Effector CD4-positive, alpha-beta T cell (primary cell): ENCODE results near the gene PCDHGA4. TPM values are rescaled to one million over a fixed set of nuclear protein-coding genes. Genes with fewer than 3 reads are reported as not detected.
"Not testable (repeated sequence)": the region's sequence is repeated elsewhere in the genome, so short reads cannot be mapped to it uniquely, and the experiment has no call there.

ENCODE experiments used
- DNase-seq: peaks from one replicate; pipeline ENCODE4 v3.0.0-alpha.2; 2020
- total RNA-seq: gene quantifications from one replicate; lab custom pipeline; 2026; lab: John Stamatoyannopoulos, UW

The PCDHGA4 gene
- total RNA-seq = not detected

DNA sequence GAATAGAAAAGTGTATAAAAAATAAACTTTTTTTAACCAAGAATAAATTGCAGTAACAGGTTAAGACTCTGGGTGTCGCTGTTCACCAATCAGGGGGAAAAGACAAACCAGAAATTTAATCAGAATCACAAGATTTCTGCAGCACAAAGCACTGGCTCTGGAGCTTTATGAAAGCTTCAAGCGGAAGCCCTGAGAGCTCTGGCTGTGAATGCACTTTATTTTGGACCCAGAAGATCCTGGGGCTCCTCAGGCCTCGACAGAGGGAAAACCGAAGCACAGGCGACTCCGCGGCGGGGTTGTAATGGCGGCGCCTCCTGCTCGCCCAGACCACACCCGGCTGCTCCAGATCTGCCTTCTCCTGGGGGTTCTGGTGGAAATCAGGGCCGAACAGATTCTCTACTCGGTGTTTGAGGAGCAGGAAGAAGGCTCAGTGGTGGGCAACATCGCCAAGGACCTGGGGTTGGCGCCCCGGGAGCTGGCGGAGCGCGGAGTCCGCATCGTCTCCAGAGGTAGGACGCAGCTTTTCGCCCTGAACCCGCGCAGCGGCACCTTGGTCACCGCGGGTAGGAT lies at the start of gene PCDHGA4:
Gene PCDHGA4, plus strand, starts transcription at position 122 of the 570 bp plus-strand sequence. Its CDS starts 87 bp downstream, at position 209.
- DNase-seq = no peak

DNA sequence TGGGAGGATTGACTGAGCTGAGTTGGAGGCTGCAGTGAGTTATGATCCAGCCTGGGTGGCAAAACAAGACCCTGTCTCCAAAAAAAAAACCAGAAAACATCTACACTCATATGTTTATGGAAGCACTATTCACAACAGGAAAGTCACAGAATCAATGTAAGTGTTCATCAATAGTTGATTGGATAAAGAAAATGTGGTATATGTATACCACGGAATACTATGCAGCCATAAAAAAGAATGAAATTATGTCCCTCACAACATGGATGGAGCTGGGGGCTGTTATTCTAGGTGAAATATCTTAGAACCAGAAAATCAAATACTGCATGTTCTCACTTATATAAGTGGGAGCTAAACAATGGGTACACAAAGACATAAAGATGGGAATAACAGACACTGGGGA lies 48.2 kb upstream of the PCDHGA4 start:
- no peak for DNase-seq

DNA sequence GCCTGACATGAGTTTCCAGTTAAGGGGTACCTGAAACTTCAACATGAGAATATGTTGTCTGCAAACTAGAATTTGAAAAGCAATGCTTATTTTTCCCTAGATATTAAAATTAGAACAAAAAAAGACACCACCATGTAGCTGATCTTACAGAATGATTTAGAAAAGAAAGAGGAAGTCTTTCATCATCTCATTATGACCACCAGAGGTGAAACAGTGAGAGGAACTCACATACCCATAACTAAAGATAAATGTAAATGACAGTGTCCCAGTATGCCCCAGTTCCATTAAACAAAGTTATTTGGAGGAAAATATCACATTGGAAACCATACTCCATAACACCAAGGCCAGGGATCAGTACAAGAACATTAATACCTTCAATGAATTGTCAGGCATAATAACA lies 41.1 kb upstream of the PCDHGA4 start:
- DNase-seq = no peak

DNA sequence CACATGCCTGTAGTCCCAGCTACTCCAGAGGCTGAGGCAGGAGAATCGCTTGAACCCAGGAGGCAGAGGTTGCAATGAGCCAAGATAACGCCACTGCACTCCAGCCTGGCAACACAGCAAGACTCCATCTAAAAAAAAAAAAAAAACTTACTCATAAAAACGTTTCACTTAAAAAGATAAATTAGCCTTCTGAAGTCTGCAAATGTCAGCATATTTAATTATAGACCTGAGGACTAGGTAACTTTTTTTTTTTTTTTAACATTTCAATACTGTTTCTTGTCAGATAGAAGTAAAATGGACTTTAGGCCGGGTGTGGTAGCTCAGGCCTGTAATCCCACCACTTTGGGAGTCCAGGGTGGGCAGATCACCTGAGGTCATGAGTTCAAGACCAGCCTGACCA lies 37.9 kb upstream of the PCDHGA4 start:
- not testable (repeated sequence) for DNase-seq

DNA sequence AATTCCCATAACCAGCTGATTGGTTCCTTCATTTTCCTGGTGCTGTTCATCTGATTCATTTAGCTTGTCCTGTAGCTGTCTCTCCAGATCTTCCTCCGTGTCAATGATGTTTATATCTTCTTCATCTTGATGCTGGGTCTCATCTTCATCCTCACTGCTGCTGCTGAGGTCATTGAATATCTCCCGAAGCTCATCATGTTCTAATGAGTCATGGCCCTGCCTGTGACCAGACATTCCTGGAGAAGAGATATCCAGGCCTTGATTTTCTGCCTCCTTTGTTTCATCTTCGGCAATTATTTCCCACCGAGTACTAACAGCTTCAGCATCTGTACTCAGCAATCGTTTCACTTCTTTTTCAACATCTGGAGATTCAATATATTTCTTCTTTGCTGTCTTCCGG lies 35.6 kb upstream of the PCDHGA4 start:
- no peak for DNase-seq

DNA sequence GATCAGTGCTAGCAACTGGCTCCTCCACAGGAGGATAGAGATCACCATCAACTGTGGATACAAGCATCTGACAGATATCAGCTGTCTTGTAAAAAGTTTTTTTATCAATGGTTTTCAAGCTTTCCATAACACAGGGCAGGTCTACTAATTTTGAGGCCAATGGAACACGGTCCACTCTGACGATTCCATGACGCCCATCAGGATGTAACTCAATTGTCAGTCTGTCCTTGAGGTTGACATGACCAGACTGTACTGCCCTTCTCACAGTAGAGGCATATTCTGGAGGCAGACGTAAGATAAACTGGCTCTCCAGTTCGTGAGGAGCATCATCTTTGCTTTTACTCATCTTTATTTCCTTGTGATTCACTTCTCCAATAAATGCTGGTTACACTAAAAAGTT lies 35.1 kb upstream of the PCDHGA4 start:
- DNase-seq = no peak

DNA sequence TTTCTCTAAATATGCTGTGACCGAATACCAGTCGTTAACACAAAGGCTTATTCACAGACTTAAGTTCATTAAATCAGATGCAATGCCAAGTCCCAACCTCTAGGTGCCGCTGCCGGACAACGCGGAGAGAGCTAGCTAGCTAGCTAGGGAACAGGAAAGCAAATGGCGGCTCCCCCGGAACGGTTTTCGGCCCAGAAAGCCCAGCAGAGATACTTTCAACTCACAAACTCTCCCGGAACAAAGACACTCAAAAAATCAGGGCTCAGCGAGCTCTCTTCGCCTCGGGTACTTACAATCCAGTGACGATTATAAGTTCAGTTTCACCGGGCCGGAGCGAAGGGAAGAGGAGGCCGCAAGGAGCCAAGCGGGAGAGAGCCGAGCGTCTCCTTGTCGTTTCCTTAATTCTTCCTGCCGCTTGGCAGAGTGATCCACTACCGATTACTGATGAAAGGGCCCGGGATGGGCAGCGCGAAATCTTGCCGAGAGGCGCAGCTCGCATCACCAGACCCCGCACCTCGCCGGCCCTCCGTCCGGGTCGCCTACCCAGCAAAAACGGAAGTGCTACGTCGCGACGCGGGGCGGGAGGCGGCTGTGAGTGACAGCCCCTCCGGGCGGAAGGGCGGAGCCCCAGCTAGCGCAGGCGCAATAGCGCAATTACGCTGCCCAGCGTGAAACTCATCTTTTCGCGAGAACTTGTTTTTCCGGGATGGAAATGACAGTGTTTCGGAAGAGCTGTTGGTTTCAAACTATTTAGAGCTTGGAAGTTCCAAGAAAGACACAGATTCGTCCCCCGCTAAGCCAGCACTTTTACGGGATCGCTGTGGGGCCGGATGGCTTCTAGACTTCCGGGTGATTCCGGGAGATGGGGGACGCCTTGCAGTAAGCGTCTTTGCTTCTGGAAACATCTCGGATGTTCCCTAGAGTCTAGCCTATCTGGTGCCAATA lies 34.3 kb upstream of the PCDHGA4 start, which contains the start of gene TAF7:
Gene TAF7, minus strand, starts transcription at position 560 of the 945 bp plus-strand sequence. CDS start 740 bp downstream, outside the sequence.
- peak; percentile 86 for DNase-seq

DNA sequence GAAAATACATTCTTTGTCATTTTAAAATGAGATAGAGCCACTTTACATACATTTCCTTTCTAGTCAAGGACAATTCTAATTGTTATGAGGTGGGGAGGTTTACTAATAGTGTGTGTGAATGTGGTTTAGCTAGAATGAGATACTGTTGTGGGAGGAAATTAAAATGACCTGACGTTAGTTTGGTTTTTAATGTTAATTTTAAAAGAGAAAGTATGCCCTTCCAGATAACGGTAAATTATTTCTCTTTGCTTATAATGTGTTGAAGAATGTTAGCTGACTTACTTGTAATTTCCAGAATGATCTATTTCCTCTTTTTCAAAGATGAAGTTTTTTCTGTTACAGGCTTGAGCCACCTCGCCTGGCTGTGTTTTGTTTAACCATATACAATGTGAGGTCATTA lies 32.6 kb upstream of the PCDHGA4 start:
- no peak for DNase-seq

DNA sequence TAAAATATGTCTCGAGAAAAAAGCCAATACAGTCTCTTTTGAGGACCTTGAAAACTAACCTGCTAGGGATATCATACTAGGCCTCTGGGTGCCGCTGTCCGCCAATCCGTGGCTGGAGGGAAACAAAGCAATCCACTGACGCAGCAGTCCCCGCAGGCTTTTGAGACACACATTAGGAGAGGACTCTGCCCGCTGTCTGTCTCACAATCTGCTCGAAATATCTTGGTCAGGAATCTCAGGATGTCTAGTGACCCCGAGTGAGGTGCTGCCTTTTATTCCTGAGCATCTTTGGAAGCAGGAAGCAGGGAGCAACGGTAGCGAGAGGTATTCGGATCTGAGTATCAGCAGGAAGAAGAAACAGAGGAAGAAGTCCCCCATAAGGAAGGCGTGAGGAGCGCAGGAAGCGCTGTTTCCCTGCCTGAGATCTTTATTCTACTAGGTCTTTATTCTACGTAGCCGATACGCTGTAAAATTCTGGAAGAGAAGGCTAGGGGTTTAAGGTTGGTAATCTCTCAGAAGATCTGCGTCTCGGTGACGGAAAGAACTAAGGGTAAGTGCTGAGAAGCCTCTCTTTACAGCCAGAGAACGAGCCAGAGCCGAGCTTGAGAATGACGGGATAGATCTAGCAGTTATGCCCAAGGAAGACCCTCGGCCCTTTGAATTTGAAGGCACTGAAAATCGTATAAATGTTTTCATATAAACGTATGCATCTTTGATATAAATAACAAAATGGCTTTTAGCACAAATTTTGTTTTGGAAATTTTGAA lies 28.6 kb upstream of the PCDHGA4 start:
- DNase-seq = peak; percentile 61

DNA sequence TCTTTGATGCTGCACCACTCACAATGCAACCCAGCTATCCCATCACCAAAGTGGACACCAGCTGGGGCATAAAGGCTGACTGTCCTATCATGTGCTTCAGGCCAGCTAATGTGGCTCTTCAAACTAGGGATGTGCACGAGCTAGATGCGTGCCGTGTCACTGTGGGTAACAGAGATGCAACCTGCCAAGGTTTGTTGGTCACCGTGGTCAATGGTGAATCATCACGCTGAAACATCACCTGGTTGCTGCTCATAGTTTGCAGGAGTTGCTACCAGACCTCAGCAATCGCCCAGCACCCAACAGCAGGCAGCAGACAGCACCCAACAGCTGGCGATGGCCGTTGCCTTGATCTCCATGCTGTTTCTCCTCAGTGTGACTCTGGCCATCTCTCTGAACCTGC lies 26.6 kb upstream of the PCDHGA4 start:
- DNase-seq = no peak

DNA sequence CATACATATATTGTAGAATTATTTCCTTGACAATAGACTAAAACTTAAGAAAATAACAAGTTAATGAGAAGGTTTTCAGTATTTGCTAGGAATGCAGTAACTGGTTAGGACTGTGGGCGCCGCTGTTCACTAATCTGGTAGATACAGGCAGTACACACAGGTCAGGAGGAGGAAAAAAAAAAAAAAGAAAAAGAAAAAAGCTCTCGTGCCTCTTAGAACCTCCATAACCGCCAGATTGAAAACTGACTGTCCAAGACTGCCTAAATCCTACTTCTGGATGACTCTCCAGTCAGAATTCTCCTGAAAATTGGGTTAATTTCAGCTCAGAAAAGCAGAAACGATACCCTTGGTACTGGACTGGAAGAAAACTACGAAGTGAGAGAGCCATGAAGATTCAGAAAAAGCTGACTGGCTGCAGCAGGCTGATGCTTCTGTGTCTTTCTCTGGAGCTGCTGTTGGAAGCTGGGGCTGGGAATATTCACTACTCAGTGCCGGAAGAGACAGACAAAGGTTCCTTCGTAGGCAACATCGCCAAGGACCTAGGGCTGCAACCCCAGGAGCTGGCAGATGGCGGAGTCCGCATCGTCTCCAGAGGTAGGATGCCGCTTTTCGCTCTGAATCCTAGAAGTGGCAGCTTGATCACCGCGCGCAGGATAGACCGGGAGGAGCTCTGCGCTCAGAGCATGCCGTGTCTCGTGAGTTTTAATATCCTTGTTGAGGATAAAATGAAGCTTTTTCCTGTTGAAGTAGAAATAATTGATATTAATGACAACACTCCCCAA lies 24.3 kb upstream of the PCDHGA4 start, which contains the start of gene PCDHGA1:
Gene PCDHGA1, plus strand, starts transcription at position 216 of the 782 bp plus-strand sequence.
- no peak for DNase-seq

DNA sequence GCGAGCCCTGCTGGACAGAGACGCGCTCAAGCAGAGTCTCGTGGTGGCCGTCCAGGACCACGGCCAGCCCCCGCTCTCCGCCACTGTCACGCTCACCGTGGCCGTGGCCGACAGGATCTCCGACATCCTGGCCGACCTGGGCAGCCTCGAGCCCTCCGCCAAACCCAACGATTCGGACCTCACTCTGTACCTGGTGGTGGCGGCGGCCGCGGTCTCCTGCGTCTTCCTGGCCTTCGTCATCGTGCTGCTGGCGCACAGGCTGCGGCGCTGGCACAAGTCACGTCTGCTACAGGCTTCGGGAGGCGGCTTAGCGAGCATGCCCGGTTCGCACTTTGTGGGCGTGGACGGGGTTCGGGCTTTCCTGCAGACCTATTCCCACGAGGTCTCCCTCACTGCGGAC lies 22.2 kb upstream of the PCDHGA4 start:
- DNase-seq = not testable (repeated sequence)

DNA sequence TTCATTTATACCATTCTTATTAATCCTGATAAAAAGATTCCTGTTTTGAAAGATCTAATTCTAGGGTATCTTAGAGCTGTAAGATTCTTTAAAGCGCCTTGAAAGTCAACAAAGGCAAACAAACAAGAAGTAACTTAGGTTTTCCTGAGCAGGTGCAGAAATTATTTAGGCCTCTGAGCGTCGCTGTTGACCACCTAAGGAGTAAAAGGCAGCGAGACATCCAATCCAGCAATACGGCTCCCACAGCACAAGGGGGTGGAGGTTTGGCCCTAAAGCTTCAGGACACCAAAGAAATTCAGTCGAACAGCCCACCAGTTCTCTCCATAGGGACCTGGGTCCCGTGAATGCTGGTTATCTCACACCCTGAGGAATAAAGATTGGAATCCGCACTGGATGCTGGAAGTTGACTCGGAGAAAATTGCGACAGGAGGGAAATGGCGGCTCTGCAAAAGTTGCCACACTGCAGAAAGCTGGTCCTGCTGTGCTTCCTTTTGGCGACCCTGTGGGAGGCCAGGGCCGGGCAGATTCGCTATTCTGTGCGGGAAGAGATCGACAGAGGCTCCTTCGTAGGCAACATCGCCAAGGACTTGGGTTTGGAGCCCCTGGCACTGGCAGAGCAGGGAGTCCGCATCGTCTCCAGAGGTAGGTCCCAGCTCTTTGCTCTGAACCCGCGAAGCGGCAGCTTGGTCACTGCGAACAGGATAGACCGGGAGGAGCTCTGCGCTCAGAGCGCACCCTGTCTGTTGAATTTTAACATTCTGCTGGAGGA lies 16.1 kb upstream of the PCDHGA4 start, which contains the start of gene PCDHGA2:
Gene PCDHGA2, plus strand, starts transcription at position 223 of the 769 bp plus-strand sequence.
- DNase-seq = no peak

DNA sequence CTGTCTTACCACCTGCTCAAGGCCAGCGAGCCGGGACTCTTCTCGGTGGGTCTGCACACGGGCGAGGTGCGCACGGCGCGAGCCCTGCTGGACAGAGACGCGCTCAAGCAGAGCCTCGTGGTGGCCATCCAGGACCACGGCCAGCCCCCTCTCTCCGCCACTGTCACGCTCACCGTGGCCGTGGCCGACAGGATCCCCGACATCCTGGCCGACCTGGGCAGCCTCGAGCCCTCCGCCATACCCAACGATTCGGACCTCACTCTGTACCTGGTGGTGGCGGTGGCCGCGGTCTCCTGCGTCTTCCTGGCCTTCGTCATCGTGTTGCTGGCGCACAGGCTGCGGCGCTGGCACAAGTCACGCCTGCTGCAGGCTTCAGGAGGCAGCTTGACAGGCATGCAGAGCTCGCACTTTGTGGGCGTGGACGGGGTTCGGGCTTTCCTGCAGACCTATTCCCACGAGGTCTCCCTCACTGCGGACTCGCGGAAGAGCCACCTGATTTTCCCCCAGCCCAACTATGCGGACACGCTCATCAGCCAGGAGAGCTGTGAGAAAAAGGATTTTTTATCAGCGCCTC lies 14.0 kb upstream of the PCDHGA4 start:
- not testable (repeated sequence) for DNase-seq

DNA sequence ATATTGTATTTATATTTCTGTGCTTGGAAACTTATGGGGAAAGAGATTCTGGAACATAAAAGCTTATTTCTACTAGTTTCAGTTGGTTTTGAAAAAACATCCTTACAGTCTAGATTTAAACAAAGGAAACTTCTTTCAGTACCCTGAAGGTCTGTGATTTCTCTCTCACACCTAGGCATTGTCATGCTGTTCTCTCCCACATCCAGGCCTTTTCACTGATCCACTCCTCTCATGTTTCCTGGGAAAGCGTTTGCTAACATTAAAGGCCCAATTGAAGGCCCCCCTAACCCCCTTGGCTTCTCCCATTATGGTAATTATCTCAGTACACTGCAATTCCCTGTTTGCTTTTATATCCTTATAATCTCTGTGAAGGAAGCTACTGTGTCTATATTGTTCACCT lies 12.0 kb upstream of the PCDHGA4 start:
- no peak for DNase-seq

DNA sequence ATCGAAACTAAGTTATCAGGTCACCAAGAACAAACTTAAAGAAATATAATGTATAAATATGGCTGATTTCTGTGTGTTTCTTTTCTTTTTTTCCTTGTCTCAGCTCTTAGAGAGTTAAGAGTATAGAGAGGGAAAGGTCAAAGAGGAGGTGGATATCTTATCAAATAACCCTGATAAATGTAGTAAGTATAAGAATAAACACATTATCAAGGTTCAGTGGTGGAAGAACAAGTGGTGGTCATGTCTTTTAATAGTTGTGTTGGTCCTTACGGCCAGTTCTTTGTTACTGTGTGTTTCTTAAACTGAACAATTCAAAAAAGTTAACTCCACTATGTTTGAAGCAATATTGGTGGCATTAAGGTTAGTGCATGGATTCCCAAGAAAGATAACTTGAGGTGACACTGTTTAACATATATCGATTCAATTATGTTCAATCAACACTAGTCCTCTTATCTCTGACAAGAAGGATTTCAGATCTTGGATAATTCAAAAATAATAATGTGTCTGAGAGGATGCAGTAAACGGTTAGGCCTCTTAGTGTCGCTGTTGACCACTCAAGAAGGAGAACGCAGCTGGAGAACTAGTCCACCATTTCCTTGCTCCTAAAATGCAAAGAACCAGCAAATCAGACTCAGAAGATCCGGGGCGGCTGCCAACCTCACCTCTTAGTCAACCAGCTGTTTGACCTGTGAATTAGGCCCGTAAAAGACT lies 11.4 kb upstream of the PCDHGA4 start, which contains the start of gene PCDHGA3:
Gene PCDHGA3, plus strand, starts transcription at position 588 of the 711 bp plus-strand sequence. CDS start 205 bp downstream, outside the sequence.
- no peak for DNase-seq

DNA sequence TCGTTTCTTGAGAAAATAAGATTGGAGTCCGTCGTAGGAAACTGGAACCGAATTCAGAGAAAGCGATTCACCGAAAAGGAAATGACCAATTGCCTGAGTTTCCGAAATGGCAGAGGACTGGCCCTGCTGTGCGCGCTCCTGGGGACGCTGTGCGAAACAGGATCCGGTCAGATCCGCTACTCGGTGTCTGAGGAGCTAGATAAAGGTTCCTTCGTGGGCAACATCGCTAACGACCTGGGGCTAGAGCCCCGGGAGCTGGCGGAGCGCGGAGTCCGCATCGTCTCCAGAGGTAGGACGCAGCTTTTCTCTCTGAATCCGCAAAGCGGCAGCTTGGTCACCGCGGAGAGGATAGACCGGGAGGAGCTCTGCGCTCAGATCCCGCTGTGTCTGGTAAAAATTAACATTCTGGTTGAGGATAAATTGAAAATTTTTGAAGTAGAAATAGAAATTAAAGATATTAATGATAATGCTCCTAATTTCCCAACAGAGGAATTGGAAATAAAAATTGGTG lies 10.8 kb upstream of the PCDHGA4 start:
- no peak for DNase-seq

DNA sequence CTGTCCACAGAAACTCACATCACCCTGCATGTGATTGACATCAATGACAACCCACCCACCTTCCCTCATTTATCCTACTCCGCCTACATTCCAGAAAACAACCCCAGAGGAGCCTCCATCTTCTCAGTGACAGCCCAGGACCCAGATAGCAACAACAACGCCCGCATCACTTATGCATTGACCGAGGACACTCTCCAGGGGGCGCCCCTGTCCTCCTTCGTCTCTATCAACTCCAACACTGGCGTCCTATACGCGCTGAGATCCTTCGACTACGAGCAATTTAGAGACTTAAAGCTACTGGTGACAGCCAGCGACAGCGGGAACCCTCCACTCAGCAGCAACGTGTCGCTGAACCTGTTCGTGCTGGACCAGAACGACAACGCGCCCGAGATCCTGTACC lies 9.5 kb upstream of the PCDHGA4 start:
- DNase-seq = no peak

DNA sequence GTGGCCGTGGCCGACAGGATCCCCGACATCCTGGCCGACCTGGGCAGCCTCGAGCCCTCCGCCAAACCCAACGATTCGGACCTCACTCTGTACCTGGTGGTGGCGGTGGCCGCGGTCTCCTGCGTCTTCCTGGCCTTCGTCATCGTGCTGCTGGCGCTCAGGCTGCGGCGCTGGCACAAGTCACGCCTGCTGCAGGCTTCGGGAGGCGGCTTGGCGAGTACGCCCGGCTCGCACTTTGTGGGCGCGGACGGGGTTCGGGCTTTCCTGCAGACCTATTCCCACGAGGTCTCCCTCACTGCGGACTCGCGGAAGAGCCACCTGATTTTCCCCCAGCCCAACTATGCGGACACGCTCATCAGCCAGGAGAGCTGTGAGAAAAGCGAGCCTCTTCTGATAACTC lies 8.8 kb upstream of the PCDHGA4 start:
- not testable (repeated sequence) for DNase-seq
